Uterus (tissue), 2 donors: ENCODE results near the gene SPATA2.

Experiments used
- CTCF ChIP-seq, 4 experiments: fragments of 200-600 bp in 2 of 4; fragments of 450-650 bp in 2 of 4; sonication (generic) in 2 of 4; IDR thresholded peaks; one replicate each; pipeline ENCODE4 v1.5.1; 2016 to 2019; ENCODE audit warnings: antibody characterized with exemption in 4 of 4, mild to moderate bottlenecking in 2 of 4, moderate library complexity in 1 of 4
- POLR2A ChIP-seq, 2 donors: fragments of 450-650 bp; IDR thresholded peaks; one replicate each; pipeline ENCODE4 v1.6.1; 2016; ENCODE audit warnings: antibody characterized with exemption in 2 of 2, mild to moderate bottlenecking in 1 of 2, moderate library complexity in 1 of 2

DNA sequence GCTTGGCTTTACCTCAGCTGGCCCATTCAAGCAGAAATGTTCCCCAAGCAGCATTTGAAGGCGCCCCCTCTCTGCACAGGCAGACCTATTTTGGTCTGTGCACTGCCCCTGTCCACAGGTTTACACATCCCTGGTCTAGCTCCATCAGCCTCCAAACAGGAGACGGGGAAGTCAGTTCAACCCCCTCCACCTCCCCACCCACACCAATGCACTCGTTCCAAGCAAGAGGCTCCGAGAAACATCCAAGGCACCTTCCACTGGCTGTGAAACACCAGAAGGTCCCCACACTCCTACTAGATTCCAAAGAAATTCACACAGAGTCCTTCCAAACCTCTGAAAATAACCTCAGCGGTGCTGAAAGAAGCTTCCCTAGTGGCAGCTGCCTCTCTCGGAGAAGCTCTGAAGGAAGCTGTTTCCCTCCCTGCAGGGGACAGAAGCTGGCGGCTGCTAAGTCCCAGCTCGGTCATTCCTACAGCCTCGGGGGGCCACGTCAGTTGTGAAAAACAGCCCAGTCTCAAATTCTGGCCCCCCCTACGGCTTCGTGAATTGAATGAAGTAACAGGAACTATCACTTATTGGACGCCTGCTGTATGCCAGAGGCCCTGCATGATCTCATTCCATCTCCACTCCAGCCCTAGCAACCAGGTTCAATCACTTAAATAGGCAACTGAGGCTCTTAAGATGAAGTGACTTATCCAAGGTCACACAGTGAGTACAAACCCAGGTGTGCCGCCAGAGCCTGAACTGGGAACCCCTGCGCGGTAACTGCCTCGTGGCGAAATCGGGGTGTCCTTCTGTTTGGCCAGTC, 815 bp downstream of the SPATA2 start:
- no peak for TF ChIP-seq CTCF (IDR thresholded peaks at IDR 0.05)
- no peak for TF ChIP-seq POLR2A (IDR thresholded peaks at IDR 0.05)
